HEK293 (cell line): ENCODE data around the gene SH3RF3.

Source experiments
- CTCF ChIP-seq: fragments of 450-650 bp; formaldehyde crosslinking; IDR thresholded peaks from 2 replicates; pipeline ENCODE4 v1.5.1; 2016; ENCODE audit warnings: missing biosample characterization, missing genetic modification characterization
- HIC1 ChIP-seq: fragments of 450-650 bp; formaldehyde crosslinking; IDR thresholded peaks from 2 replicates; pipeline ENCODE4 v1.5.1; 2016; ENCODE audit warnings: missing biosample characterization, missing genetic modification characterization
- HOXD13 ChIP-seq: sonication (generic); formaldehyde crosslinking; IDR thresholded peaks from 2 replicates; pipeline ENCODE4 v1.8.0; 2022; ENCODE audit warnings: missing genetic modification reagents, borderline replicate concordance
- ZBTB20 ChIP-seq: fragments of 450-650 bp; formaldehyde crosslinking; IDR thresholded peaks from 2 replicates; pipeline ENCODE4 v1.5.1; 2016; ENCODE audit warnings: missing biosample characterization, missing genetic modification characterization
- ZBTB8A ChIP-seq: fragments of 450-650 bp; formaldehyde crosslinking; IDR thresholded peaks from 2 replicates; pipeline ENCODE4 v1.5.1; 2016; ENCODE audit warnings: missing biosample characterization, missing genetic modification characterization
- ZNF274 ChIP-seq, 2 experiments: fragments of 200-500 bp in 1 of 2; fragments of 450-650 bp in 1 of 2; sonication (Bioruptor generic) in 1 of 2; formaldehyde crosslinking in 1 of 2; IDR thresholded peaks; 2 replicates each; pipeline versions ENCODE4 v1.5.1 to v1.6.1; 2014 to 2016; ENCODE audit warnings: borderline replicate concordance in 1 of 2, inconsistent platforms in 1 of 2, low read length in 1 of 2, missing biosample characterization in 1 of 2, missing genetic modification characterization in 1 of 2
- ZNF404 ChIP-seq: fragments of 450-650 bp; formaldehyde crosslinking; IDR thresholded peaks from 2 replicates; pipeline ENCODE4 v1.5.1; 2017; ENCODE audit warnings: missing biosample characterization, missing genetic modification characterization
- ZSCAN5A ChIP-seq: fragments of 450-650 bp; formaldehyde crosslinking; IDR thresholded peaks from 2 replicates; pipeline ENCODE4 v1.5.1; 2016; ENCODE audit warnings: missing biosample characterization, missing genetic modification characterization

- no peak for TF ChIP-seq CTCF (tag by site-specific recombination)
- no peak for TF ChIP-seq ZNF274 (IDR thresholded peaks at IDR 0.05; ENCODE audit: low read length)
- no peak for TF ChIP-seq ZNF274 (tag by site-specific recombination; IDR thresholded peaks at IDR 0.05; ENCODE audit: borderline replicate concordance)
- TF ChIP-seq HOXD13 (CRISPR knock-in tag): no peak
- no peak for TF ChIP-seq ZNF404
- TF ChIP-seq ZBTB20 (tag by site-specific recombination): no peak
- no peak for TF ChIP-seq HIC1 (tag by site-specific recombination)
- no peak for TF ChIP-seq ZSCAN5A
- no peak for TF ChIP-seq ZBTB8A (tag by site-specific recombination)
Observed at GRCh38 chr2:109313343-109313742, 184.3 kb downstream of the SH3RF3 start.
